Testis (tissue), 2 donors: ENCODE data around the gene MAP2K7.

Experiments
- CTCF ChIP-seq, 3 experiments: fragments of 450-650 bp in 2 of 3; fragments of 200-600 bp in 1 of 3; sonication (generic) in 1 of 3; IDR thresholded peaks; one replicate each; pipeline ENCODE4 v1.5.1; 2016 to 2019; ENCODE audit warnings: antibody characterized with exemption in 3 of 3, mild to moderate bottlenecking in 2 of 3, moderate library complexity in 1 of 3
- POLR2A ChIP-seq: fragments of 450-650 bp; IDR thresholded peaks from one replicate; pipeline ENCODE4 v1.6.1; 2017; ENCODE audit warnings: antibody characterized with exemption, mild to moderate bottlenecking, moderate library complexity

DNA sequence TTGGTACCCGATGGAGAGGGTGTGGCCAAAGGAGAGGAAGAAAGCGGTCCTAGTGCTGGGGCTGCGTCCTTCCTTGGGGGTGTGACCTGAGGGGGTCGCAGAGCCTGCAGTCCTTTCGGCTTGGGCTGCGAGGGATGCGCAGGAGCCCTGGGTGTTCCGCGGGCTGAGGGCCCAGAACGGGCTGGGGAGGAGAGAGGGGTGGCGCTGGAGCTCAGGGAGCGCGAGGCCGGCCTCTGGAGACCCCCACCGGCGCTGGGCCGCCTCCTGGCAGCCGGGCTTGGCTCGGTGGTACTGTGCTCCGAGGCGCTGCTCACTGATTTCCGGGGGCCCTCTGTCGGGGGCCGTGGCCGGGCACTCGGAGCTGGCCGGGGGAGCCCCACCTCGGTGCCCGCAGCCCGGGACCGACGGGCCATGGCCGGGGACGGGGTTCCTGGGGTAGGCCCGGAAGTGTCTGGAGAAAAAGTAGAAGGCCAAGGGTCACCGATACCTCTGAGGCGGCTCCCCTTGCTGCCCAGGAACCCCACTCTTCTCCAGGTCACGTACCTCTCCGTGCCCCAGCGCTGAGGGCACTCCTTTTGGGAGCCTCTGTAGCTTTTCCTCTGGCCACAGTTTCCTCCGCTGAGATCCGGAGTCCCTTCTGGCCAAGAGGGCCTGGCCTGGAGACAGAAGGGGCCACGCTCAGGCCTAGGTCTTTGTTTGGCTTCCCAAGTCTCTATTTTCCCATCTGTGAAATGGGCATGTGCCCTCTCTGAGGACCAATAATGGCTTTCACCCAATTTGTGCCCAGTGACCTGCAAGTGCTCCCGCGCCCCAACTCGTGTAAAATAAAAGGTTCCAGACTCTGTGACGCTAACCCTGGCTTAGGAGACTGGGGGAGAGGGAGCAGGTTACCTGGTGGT, 31.1 kb upstream of the MAP2K7 start:
- TF ChIP-seq CTCF (IDR thresholded peaks at IDR 0.05) (no peak), POLR2A (no peak)
